NCI-H2227 treated with DMSO at 0.1 percent for 48 hours (cell line): ENCODE data around the gene PMPCA.
"Not testable (repeated sequence)": the region's sequence is repeated elsewhere in the genome, so short reads cannot be mapped to it uniquely, and the experiment has no call there.

Experiments used
- DNase-seq: peaks from one replicate; lab custom pipeline; 2025; lab: John Stamatoyannopoulos, UW

Gene PMPCA

DNA sequence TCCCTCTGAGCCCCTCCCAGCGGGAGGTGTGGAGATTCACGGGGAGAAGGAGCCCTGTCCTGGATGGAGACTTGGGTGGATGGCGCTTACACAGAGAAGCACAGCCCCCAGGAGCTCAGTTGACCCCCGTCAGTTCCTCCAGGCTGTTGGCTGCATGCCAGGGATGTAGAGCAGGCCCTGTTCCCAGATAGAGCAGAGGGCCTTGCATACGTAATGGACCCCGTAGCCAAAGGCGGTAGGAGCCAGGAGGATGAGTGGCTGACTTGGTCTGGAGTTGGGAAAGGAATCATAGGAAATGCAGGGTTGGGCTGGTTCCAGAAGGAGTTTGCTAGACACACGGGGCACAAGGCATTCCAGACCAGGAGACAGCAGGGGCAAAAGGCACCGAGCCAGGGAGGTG lies 2.5 kb downstream of the PMPCA start:
- no peak for DNase-seq

DNA sequence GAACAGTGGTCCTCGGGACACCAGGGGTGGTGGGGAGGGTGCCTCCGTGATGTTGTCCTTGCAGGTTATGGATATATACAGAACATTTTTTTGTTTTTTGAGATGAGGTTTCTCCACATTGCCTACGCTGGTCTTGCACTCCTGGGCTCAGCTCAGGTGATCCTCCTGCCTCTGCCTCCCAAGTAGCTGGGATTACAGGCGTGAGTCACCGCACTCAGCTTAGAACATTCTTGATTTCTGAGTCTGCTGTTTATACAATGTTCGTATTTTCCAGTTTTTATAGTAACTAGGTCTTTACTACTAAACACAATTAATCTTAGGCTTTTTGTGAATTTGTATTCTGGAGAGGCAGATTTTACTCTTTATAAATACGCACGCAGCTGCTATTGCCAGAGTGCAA lies 6.0 kb downstream of the PMPCA start:
- DNase-seq, result no peak

DNA sequence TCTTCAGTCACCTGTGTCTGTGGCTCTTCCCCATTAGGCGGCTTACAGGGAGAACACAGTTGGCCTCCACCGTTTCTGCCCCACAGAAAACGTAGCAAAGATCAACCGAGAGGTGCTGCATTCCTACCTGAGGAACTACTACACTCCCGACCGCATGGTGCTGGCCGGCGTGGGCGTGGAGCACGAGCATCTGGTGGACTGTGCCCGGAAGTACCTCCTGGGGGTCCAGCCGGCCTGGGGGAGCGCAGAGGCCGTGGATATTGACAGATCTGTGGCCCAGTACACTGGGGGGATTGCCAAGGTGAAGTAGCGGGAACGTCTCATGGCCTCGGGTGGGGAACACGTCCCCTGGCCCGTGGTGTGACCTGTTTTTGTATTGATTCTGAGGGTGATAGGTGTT lies 6.5 kb downstream of the PMPCA start:
- no peak for DNase-seq

DNA sequence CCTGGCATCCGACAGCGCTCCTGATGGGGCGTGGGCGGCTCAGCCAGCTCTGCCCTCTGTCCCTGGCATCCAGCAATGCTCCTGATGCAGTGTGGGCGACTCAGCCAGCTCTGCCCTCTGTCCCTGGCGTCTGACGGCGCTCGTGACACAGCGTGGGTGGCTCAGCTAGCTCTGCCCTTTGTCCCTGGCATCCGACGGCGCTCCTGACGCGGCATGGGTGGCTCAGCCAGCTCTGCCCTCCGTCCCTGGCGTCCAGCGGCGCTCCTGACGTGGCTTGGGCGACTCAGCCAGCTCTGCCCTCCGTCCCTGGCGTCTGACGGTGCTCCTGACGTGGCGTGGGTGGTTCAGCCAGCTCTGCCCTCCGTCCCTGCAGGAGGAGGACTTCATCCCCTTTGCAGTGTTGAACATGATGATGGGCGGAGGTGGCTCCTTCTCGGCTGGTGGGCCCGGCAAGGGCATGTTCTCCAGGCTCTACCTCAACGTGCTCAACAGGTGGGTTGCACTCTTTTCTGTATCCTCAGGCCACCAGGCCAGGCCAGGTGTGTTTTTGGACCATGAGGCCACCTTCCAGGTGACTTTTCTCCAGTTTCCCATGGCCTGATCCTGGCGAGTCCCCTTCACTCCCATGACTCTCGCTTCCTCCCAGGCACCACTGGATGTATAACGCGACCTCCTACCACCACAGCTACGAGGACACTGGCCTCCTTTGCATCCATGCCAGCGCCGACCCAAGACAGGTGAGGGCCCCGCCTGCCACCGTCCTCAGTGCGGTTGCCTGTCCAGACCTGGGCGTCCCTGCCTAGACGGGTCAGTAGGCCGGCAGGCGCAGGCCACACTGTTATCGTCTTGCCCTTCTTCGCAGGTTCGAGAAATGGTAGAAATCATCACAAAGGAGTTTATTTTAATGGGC lies 8.0 kb downstream of the PMPCA start:
- DNase-seq, result no peak

DNA sequence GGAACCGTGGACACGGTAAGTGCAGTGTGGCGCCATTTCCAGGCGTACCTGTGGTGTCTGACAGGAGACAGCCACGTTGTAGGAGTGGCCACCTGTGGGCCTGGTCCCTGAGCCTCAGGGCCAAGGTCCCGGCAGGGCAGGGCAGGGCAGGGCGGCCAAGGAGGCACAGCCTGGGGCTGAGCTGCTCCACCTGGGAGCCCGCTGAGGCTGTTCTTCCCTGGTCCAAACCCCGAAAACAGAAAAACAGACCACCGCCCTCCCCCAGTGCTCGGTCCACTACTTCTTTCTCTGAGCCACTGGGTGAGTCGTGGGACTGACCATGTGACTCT lies 8.6 kb downstream of the PMPCA start:
- DNase-seq, result no peak

DNA sequence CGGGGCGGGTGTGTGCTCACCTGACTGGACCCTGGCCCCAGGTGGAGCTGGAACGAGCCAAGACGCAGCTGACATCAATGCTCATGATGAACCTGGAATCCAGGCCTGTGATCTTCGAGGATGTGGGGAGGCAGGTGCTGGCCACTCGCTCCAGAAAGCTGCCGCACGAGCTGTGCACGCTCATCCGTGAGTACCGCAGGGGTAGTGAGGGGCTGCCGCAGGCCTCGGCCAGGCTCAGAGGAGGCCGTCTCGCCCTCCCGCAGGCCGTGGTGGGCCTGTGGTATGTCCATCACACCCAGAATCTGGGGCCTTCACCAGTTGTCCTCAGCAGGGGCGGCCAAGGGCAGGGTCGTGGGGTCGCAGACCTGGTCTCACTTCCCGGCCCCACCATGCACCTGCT lies 11.3 kb downstream of the PMPCA start:
- no peak for DNase-seq

DNA sequence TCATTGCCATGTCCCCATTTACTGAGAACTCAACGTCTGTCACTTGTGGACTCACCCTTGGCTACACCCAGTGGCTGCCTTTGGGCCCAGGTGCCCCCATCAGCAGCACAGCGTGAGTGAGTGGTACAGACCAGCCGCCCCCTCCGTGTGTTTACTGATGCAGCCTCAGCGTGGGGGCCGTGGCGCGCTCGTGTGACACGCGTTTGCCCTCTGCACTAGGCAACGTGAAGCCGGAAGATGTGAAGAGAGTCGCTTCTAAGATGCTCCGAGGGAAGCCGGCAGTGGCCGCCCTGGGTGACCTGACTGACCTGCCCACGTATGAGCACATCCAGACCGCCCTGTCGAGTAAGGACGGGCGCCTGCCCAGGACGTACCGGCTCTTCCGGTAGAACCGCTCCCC lies 12.4 kb downstream of the PMPCA start:
- DNase-seq, result no peak

DNA sequence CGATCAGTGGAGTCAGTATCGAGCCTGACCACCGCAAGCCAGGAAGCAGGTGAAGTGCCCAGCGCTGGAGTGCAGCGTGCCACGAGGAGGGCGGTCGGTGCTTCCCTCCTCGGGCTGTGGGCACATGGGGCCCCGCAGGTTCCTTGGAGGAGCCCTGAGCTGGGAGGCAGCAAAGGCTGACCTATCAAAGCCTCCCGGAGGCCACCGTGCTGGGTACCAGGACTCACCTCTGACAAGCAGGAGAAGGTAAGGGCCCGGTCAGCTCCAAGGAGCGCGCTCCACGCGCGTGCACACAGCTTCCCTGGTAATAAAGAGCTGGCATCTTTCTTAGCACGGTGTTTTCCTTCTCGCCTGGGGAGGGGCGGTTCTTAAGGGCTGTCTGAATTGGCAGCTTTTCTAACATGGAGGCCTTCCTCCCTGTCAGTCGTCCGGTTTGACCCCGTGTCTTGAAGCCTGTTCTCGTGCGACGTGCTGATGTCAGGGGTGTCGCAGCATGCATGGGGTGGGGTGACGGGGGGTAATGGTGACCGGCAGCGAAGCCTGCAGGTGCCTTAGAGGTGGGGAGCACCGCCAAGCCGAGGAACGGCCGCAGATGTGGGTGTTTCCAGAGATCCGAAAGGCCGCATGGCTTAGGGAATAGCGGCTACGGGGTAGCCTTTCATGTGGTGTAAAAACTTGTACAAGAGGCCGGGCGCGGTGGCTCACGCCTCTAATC lies 13.1 kb downstream of the PMPCA start:
- no peak for DNase-seq

DNA sequence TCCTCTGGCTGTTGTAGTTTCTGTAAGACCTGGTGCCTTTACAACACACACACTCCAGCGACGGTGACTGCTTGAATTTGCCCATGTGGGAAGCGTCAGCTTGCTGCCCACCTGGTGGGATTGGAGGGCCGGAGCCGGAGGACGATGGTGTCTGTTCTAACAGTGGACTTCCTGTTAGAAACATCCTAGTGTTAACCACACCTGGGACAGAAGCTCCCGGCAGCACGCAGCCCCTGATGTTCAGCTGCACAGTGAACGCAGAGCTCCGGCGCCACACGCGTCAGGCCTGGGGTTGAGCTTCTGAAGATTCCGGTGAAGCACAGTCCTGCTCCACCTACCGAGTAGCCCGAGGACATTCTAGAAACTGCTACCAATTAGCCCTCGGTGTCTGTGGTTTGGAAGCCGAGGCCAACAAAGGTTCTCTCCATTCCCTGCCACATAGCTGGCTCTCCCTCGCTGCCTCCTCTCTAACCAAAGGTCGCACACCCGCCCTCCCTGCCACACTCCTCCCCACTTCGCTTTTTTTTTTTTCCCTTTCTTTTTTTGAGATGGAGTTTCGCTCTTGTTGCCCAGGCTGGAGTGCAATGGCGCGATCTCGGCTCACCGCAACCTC lies 14.4 kb downstream of the PMPCA start:
- DNase-seq, result no peak

DNA sequence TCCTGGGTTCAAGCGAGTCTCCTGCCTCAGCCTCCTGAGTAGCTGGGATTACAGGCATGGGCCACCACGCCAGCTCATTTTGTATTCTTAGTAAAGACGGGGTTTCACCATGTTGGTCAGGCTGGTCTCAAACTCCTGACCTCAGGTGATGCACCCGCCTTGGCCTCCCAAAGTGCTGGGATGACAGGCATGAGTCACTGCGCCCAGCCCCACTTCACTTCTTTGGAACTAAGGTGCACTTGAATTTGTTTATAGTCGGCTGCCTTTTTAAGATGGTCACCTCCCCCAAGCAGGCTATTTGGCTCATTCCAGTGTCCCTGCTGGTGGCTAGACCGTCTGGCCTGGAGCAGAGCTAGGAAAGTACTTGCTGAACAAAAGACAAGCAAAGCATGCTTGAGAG lies 14.9 kb downstream of the PMPCA start:
- DNase-seq, result not testable (repeated sequence)

DNA sequence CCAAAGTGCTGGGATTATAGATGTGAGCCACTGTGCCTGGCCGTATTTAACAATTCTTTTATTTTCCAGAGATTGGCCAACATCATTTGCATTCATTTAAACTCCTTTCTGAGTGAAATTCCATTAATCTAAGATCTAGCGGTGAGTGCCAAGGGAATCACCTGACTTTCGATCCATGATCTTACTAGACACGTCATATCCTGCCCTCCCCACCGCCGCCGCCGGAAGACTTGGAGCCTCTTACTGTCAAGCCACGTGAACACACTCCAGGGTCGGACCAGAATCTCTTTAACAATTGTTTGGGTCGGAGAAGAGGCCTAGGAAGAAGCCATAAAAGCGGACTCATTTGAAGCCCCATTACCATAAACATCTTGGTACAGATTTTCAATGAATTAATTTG lies 16.3 kb downstream of the PMPCA start:
- DNase-seq, result no peak

DNA sequence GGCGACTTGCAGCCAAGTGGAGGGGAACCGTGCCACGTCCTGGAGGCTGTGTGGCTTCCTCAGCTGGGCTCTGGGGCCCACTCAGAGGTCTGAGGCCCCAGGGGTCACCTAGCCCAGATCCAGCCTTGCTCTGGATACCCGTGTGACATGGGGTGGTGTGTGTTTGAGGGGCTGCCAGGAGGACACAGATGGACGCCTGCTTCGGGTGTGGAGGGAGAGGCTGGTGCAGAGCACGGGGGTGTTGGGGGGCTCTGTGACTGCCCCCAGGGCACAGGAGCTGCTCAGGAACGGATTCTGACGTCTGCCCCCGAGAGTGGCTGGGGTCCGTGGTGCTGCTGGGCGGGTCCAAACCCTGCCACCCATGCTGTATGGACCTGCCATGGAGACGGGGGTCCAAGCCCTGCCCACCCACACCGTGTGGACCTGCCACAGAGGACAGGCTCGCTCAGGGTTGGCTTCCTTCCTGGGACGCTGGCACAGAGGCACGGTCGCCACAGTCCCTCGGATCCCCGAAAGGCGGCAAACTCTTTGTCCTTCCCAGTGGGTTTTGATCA lies 18.7 kb downstream of the PMPCA start:
- DNase-seq, result no peak

DNA sequence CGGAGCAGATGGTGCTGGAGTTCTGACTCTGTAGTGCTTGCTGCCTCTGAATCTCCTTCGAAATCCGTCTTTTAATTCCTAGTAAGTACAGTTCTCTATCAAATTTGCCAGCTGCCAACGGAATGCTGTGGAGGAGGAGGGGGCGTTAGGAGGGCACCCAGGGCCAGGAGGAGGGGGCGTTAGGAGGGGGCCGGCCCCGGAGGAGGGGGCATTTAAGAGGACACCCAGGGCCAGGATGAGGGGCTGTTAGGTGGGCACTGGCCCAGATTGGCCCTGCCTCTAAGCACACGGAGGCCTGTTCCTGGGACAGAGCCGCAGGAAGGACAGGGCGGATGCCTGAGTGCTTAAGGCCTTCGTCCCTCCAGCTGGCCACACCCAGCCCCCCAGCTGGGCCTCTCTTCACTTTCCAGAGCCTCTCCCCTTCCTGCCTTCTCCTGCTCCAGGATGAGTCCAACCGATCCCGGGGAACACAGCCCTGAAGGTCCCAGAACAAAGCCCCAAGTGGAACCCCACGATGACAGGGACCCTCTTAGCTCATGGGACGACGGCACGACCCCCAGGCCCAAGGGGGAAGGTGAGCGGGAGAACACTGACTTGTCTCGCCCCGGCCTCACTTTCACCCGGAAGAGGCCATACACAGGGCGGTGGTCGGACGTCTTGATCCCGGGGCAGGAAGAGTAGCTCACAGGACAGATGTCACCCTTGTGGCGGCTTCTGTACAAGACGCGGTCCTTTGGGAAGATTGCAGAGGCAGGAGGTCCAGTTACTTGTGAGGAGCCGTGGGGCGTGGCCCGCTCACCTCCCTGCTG lies 19.4 kb downstream of the PMPCA start:
- no peak for DNase-seq

DNA sequence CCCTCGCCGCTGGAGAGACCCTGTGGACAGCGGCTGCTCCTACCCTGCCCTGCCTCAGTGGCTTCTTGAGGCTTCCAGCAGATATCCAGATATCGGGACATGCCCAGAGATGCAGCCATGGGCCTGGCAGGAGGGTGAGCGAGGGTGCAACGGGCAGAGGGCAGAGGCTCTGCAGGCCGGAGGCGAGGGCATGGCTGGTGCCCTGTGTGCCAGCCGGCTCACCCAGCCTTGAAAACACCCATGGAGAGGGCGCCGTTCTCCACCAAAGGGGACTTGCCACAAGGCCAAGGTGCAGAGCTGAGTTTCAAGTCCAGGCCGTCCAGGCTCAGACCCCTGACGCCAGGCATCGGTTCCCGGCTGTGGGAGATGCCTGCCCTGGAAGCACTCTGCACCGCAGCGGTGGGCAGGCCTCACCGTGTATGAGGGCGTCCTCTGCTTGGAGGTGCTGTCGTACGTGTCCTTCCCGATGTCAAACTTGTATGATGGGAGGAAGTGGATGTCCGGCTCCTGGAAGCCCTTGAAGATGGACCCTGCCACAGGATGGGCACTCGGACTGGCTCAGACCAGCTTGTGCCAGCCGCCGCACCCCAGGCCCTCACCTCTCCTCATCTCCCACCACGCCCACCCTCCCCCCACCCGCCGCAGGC lies 20.3 kb downstream of the PMPCA start:
- no peak for DNase-seq

DNA sequence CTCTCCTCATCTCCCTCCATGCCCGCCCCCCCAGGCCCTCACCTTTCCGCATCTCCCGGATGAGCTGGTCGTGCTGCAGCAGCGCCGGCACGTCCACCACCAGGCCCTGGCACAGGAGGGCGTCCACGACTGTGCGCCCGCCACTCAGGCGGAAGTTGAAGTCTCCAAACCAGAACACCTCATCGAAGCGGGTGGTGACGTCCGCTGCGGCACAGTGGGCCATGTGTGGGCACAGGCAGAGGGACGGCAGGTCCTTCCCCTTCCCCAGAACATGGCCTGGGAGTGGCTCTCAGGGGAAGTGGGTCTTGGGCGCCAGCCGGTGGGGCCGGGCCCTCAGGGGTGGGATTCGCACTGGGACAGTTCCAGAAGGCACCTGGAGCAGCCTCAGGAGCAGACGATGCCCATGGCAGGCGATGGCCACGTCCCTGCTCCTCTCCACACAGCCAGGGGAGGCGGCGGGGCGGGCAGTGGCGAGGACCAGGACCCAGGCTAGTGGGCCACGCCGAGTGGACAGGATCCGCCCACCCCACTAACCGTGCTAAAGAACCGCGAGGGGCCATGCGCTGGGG lies 21.4 kb downstream of the PMPCA start:
- no peak for DNase-seq

DNA sequence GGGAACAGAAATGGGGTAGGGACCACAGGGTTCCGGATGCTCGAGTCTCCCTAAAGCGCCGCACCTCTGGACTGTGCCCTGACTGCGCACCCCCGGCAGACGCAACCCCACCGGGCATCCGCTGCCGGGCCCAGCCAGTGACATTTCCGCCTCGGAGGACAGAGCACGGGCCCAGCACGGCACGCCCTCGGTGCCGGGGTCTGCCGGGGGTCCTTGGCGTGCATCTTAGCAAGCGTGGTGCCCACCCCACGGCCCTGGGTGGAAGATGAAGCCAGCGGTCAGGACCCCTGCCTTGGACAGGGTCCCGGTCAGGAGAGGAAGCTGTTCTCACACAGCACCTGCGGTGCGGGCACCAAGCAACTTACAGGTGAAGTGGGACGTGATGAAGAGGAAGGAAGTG lies 22.1 kb downstream of the PMPCA start:
- DNase-seq, result no peak

DNA sequence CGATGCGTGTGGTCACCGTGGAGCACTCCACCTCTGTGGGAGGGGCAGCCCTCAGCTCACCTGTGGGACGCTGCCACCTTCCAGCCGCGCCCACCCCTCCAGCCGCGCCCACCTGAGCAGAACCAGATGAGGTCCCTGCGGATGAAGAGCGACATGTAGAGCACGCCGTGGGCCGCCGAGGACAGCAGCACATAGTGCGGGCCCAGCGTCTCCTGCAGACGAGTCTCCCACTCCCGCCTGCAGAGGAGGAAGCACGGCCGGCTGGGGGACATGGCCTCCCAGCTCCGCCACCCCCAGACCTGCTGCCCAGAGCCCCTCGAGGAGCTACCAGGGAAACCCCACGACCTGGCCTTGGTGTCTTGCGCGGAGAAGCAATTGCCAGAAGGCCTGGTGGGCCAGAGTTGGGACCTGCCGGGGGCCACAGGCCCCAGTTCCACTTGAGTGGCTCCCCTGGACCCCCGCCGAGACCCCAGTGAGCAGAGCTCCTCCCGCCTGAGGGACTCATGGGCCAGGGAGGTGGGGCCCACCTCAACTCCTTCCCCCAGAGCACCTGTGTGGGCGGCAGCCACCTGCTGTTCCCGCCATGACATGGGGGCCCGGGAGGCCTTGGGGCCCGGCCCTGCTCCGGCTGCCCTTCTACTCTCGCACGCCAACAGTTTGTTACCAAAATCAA lies 22.7 kb downstream of the PMPCA start:
- no peak for DNase-seq

DNA sequence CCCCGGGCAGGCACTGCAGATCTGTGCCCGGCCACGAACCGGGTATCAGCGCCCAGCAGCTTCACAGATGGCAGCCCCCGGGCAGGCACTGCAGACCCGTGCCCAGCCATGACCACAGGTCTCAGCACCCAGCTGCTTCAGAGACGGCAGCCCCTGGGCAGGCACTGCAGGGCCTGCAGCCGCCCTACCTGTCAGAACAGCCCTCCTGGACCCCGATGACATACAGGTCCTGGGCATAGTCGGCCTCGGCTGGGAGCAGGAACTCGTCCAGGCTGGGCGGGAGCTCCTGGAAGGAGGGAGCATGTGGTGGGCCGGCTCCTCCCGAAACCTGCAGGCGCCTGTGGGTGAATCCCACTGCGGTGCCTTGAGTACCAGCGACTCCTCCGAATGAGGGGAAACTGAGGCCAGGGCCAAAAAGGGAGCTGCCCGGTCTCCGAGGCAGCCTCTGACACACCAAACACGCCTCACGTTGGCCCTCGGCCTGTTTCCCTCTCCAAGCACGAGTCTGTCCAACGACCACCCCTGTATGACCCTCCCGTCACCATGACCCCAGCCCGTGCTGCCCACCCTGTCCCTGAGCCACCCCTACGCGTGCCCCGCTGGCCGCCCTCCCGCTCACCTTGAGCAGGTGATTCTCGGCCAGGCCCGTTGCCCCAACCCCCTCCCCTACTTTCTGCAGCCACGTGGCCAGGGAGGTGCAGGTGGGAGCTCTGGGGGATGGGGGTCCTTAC lies 23.6 kb downstream of the PMPCA start:
- no peak for DNase-seq

DNA sequence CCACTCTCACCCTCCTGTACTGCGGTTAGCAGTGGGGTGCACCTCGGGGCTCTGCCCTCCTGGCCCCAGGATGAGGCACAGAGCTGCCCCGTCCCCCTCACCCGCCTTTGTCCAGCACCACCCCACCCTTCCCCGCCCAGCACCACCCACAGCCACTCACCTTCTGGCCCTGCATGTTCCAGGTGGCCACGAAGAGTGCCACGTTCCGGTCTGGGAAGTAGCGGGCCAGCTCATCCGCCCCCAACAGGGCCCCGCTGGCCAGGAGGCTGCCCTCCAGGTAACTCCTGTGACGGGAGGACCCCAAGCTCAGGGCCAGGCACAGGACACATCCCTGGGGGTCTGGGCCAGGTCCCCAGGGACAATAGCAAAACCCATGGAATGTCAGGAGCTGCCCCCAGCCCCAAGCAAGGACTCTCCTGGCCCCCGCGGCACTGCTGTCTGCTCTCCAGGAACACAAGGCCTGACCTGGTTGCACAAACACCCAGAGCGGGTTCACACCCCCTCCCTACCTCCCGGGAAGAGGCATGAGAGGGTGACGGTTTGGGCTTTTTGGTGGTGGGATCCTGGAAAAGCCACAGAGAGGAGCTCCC lies 24.2 kb downstream of the PMPCA start:
- DNase-seq, result no peak
